GM23338 (cell line): Measurements from ENCODE around the gene GPATCH2. TPM values are rescaled to one million over a fixed set of nuclear protein-coding genes. Genes with fewer than 3 reads are reported as not detected.

Experiments used
- ATAC-seq: fragments of 200-7000 bp; cut with Tn5 transposase; 3 replicates; pipeline ENCODE4 v1.9.1; 2020
- DNase-seq: peaks from one replicate; pipeline ENCODE4 v3.0.0-alpha.2; 2015; ENCODE audit warnings: low spot score
- H2AFZ ChIP-seq: fragments of 200-600 bp; sonication (generic); 2 replicates; pipeline ENCODE4 v1.8.0; 2016; ENCODE audit warnings: antibody characterized with exemption, mild to moderate bottlenecking, moderate library complexity
- H3F3A ChIP-seq: fragments of 200-600 bp; sonication (generic); replicated peaks from 2 replicates; pipeline ENCODE4 v1.8.0; 2017; ENCODE audit warnings: antibody characterized with exemption, mixed run types, low read depth
- H3K27ac ChIP-seq: fragments of 200-600 bp; sonication (generic); 2 replicates; pipeline ENCODE4 v1.6.1; 2016; ENCODE audit warnings: low read depth
- H3K27me3 ChIP-seq: fragments of 200-600 bp; sonication (generic); 2 replicates; pipeline ENCODE4 v1.8.0; 2016; ENCODE audit warnings: mild to moderate bottlenecking, mixed run types, moderate library complexity; ENCODE audit not compliant: insufficient read depth
- H3K36me3 ChIP-seq: fragments of 200-600 bp; sonication (generic); 2 replicates; pipeline ENCODE4 v1.8.0; 2016; ENCODE audit warnings: mild to moderate bottlenecking; ENCODE audit not compliant: insufficient read depth
- H3K4me1 ChIP-seq: fragments of 200-600 bp; sonication (generic); 2 replicates; pipeline ENCODE4 v1.8.0; 2016; ENCODE audit warnings: mild to moderate bottlenecking, moderate library complexity; ENCODE audit not compliant: insufficient read depth
- H3K4me2 ChIP-seq: fragments of 200-600 bp; sonication (generic); 2 replicates; pipeline ENCODE4 v1.7.1; 2017; ENCODE audit warnings: mixed run types
- H3K4me3 ChIP-seq: fragments of 200-600 bp; sonication (generic); 2 replicates; pipeline ENCODE4 v1.6.1; 2016; ENCODE audit warnings: mixed run types
- H3K79me2 ChIP-seq: fragments of 200-600 bp; sonication (generic); replicated peaks from 2 replicates; pipeline ENCODE4 v1.8.0; 2017; ENCODE audit warnings: mild to moderate bottlenecking; ENCODE audit not compliant: insufficient read depth
- H3K9me2 ChIP-seq: fragments of 200-600 bp; sonication (generic); 2 replicates; pipeline ENCODE4 v1.8.0; 2017; ENCODE audit not compliant: insufficient read depth
- H4K20me1 ChIP-seq: fragments of 200-600 bp; sonication (generic); replicated peaks from 2 replicates; pipeline ENCODE4 v1.8.0; 2017; ENCODE audit warnings: mild to moderate bottlenecking; ENCODE audit not compliant: insufficient read depth
- H3K27ac Mint-ChIP-seq: 2 replicates; pipeline ENCODE4 v1.8.0; 2020; ENCODE audit warnings: inconsistent platforms, mild to moderate bottlenecking, moderate library complexity, mixed read lengths
- H3K27me3 Mint-ChIP-seq: 3 replicates; pipeline ENCODE4 v1.8.0; 2022; ENCODE audit warnings: low read depth, mild to moderate bottlenecking, moderate library complexity, mixed read lengths, inconsistent platforms; ENCODE audit not compliant: insufficient read depth, poor library complexity
- H3K36me3 Mint-ChIP-seq: 3 replicates; pipeline ENCODE4 v1.8.0; 2021; ENCODE audit warnings: low read depth, mild to moderate bottlenecking, inconsistent platforms, moderate library complexity, mixed read lengths
- H3K4me1 Mint-ChIP-seq: 3 replicates; pipeline ENCODE4 v1.8.0; 2020; ENCODE audit warnings: mild to moderate bottlenecking, inconsistent platforms, mixed read lengths
- H3K4me3 Mint-ChIP-seq: 3 replicates; pipeline ENCODE4 v1.8.0; 2021; ENCODE audit warnings: moderate library complexity, mild to moderate bottlenecking, inconsistent platforms, mixed read lengths
- H3K9me3 Mint-ChIP-seq: 3 replicates; pipeline ENCODE4 v1.8.0; 2020; ENCODE audit warnings: moderate library complexity, mild to moderate bottlenecking, inconsistent platforms, mixed read lengths
- CREB1 ChIP-seq: fragments of 250-450 bp; sonication (Bioruptor Pico); IDR thresholded peaks from 2 replicates; pipeline ENCODE4 v1.5.0; 2020; ENCODE audit warnings: low read depth, mild to moderate bottlenecking, moderate library complexity
- CTCF ChIP-seq, 2 experiments: fragments of 200-600 bp in 1 of 2; sonication (generic) in 1 of 2; conservative IDR thresholded peaks; 2 replicates each; pipeline versions ENCODE4 v1.5.1 to v1.6.1; 2016 to 2017; ENCODE audit warnings: antibody characterized with exemption in 2 of 2, low read depth in 2 of 2, mild to moderate bottlenecking in 2 of 2, moderate library complexity in 1 of 2
- EZH2 ChIP-seq: fragments of 200-600 bp; sonication (generic); IDR thresholded peaks from one replicate; pipeline ENCODE4 v1.8.0; 2017; ENCODE audit warnings: antibody characterized with exemption, mild to moderate bottlenecking, low read depth; ENCODE audit not compliant: unreplicated experiment
- EZH2phosphoT487 ChIP-seq: fragments of 200-600 bp; sonication (generic); IDR thresholded peaks from one replicate; pipeline ENCODE4 v1.8.1; 2018; ENCODE audit warnings: antibody characterized with exemption; ENCODE audit not compliant: unreplicated experiment
- POLR2AphosphoS5 ChIP-seq: IDR thresholded peaks from 2 replicates; pipeline ENCODE4 v1.6.1; 2016; ENCODE audit warnings: antibody characterized with exemption, low read depth
- REST ChIP-seq: IDR thresholded peaks from one replicate; pipeline ENCODE4 v1.6.1; 2018; ENCODE audit warnings: antibody characterized with exemption; ENCODE audit not compliant: unreplicated experiment
- STAT1 ChIP-seq: IDR thresholded peaks from one replicate; pipeline ENCODE4 v1.6.1; 2016; ENCODE audit warnings: antibody characterized with exemption; ENCODE audit not compliant: unreplicated experiment
- ZNF114 ChIP-seq: fragments of 250-450 bp; sonication (Bioruptor Pico); IDR thresholded peaks from 2 replicates; pipeline ENCODE4 v1.5.0; 2020; ENCODE audit warnings: mild to moderate bottlenecking, moderate library complexity
- ZNF331 ChIP-seq: fragments of 250-450 bp; sonication (Bioruptor Pico); IDR thresholded peaks from 2 replicates; pipeline ENCODE4 v1.5.0; 2020; ENCODE audit warnings: low read depth, mild to moderate bottlenecking, moderate library complexity
- ZNF462 ChIP-seq: fragments of 250-450 bp; sonication (Bioruptor Pico); IDR thresholded peaks from 2 replicates; pipeline ENCODE4 v1.5.0; 2020; ENCODE audit warnings: mild to moderate bottlenecking, moderate library complexity
- polyA plus RNA-seq: library from polyadenylated mRNA; unstranded; fragments of >200 nt; fragmentation: Nextera tagmentation; extraction: Ambion mirVana; gene quantifications from 2 replicates; pipeline ENCODE4 v1.2.1, GENCODE V29; 2016
- total RNA-seq: library from RNA; depleted of rRNA; stranded (reverse); fragments of >200 nt; shearing (Covaris generic); gene quantifications from 2 replicates; pipeline ENCODE4 v1.2.3, GENCODE V29; 2014

GPATCH2 gene
- total and polyA plus RNA-seq, 2 experiments from 2014 or later = 12.3 to 26.7 TPM

- TF ChIP-seq CTCF (conservative IDR thresholded peaks at IDR 0.05; ENCODE audit: low read depth in 2 of 2) (no peak), EZH2phosphoT487 (no peak), POLR2AphosphoS5 (no peak), ZNF331 (CRISPR knock-in tag) (no peak), REST (no peak), STAT1 (no peak), EZH2 (no peak), CREB1 (CRISPR knock-in tag) (no peak), ZNF114 (CRISPR knock-in tag) (no peak)
Observed at GRCh38 chr1:217563179-217563578, 67.7 kb downstream of the GPATCH2 start (continued).

- Histone ChIP-seq H3K4me3 (no peak overlapping the region), H3K4me2 (no peak overlapping the region), H3K4me1 (peaks cover 9% of the 10 kb centered on the region), H2AFZ (no peak overlapping the region), H3K27me3 (no peaks in the 10 kb centered on the region), H4K20me1 (no peaks in the 10 kb centered on the region), H3K27ac (no peak overlapping the region), H3K79me2 (no peaks in the 10 kb centered on the region), H3K36me3 (no peaks in the 10 kb centered on the region), H3K9me2 (no peaks in the 10 kb centered on the region), H3F3A (no peaks in the 10 kb centered on the region)
- Mint-ChIP-seq H3K4me3 (no peak overlapping the region), H3K4me1 (peaks cover 7% of the 10 kb centered on the region), H3K27me3 (no peaks in the 10 kb centered on the region), H3K27ac (no peak overlapping the region), H3K9me3 (no peaks in the 10 kb centered on the region), H3K36me3 (no peaks in the 10 kb centered on the region)
- DNase-seq (no peak), ATAC-seq (no peak)
- TF ChIP-seq ZNF462 (CRISPR knock-in tag) = no peak
- TF ChIP-seq EZH2phosphoT487 = no peak
Observed at GRCh38 chr1:217562229-217562878, 68.5 kb downstream of the GPATCH2 start.
